ENCODE data around the gene CD300H. TPM values are rescaled to one million over a fixed set of nuclear protein-coding genes. Genes with fewer than 3 reads are reported as not detected.

The CD300H gene
- total RNA-seq (1 to 10 TPM in 1 of 9 donors, under 1 TPM in 2, not detected in 6; 0.60 to 1.5 (median 0.77) TPM), polyA plus RNA-seq (under 1 TPM in 1 of 2 donors, not detected in 1; 0.30 TPM)
- long read RNA-seq, donor 1 = 0 reads
- long read RNA-seq, donor 2 = 0 reads
- long read RNA-seq, donor 3 = 0 reads

GRCh38 chr17:74567397-74567796 is at the start of gene CD300H:
CD300H (minus strand) TSS chr17:74567509.
- ATAC-seq = peak in 3 of 4 donors; percentile 28 to 52 (median 45)

GRCh38 chr17:74616696-74617095 is 49.4 kb upstream of the CD300H start:
- ATAC-seq = no peak
- TF ChIP-seq POLR2A (IDR thresholded peaks at IDR 0.05) = no peak
- TF ChIP-seq, protein P1, sequence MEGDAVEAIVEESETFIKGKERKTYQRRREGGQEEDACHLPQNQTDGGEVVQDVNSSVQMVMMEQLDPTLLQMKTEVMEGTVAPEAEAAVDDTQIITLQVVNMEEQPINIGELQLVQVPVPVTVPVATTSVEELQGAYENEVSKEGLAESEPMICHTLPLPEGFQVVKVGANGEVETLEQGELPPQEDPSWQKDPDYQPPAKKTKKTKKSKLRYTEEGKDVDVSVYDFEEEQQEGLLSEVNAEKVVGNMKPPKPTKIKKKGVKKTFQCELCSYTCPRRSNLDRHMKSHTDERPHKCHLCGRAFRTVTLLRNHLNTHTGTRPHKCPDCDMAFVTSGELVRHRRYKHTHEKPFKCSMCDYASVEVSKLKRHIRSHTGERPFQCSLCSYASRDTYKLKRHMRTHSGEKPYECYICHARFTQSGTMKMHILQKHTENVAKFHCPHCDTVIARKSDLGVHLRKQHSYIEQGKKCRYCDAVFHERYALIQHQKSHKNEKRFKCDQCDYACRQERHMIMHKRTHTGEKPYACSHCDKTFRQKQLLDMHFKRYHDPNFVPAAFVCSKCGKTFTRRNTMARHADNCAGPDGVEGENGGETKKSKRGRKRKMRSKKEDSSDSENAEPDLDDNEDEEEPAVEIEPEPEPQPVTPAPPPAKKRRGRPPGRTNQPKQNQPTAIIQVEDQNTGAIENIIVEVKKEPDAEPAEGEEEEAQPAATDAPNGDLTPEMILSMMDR (IDR thresholded peaks at IDR 0.05) = no peak
- H3K4me1 ChIP-seq = peaks cover 0 to 16% (median 0%) of the 10 kb centered on the region in 12 donors
- no peaks in the 10 kb centered on the region for H3K9me3 ChIP-seq
- no peak overlapping the region for H3K27ac ChIP-seq
- WGBS, 4 donors = 87 to 94% (median 91%) methylated on average over 6 to 7 of the region's 7 CpGs
- DNase-seq = no peak
- intact Hi-C loops (cut with DNase I) = no loop called here
- H3K36me3 ChIP-seq = no peaks in the 10 kb centered on the region
- H3K27me3 ChIP-seq = peaks cover 0 to 24% (median 4%) of the 10 kb centered on the region in 9 donors
- H3K4me3 ChIP-seq = no peak overlapping the region

More at GRCh38 chr17:74567397-74567796, at the start of gene CD300H:
- Histone ChIP-seq H3K4me3 (peak within 1 kb of the TSS in 1 of 12 donors; percentile 21), H3K36me3 (no peaks in the 10 kb centered on the region), H3K9me3 (peaks cover 0 to 4% (median 0%) of the 10 kb centered on the region in 12 donors), H3K4me1 (peaks cover 0 to 32% (median 0%) of the 10 kb centered on the region in 12 donors), H3K27me3 (peaks cover 0 to 16% (median 0%) of the 10 kb centered on the region in 9 donors), H3K27ac (peak within 1 kb of the TSS in 1 of 12 donors; percentile 76)
- intact Hi-C loops (cut with DNase I) = no loop called here
- TF ChIP-seq POLR2A (IDR thresholded peaks at IDR 0.05) = no peak
- TF ChIP-seq, protein P1 (IDR thresholded peaks at IDR 0.05) = no peak
- WGBS, 4 donors = 73 to 89% (median 74%) methylated on average over 1 to 2 of the region's 2 CpGs
- no peak for DNase-seq

GRCh38 chr17:74612046-74612445 is 44.7 kb upstream of the CD300H start:
- DNase-seq (no peak), ATAC-seq (no peak)
- TF ChIP-seq, protein P1 (IDR thresholded peaks at IDR 0.05) = no peak
- TF ChIP-seq POLR2A (IDR thresholded peaks at IDR 0.05) = no peak
- intact Hi-C loops (cut with DNase I) = no loop called here
- peaks cover 0 to 26% (median 4%) of the 10 kb centered on the region in 9 donors for H3K27me3 ChIP-seq
- H3K4me3 ChIP-seq = no peak overlapping the region
- H3K4me1 ChIP-seq = peaks cover 0 to 9% (median 0%) of the 10 kb centered on the region in 12 donors
- no peaks in the 10 kb centered on the region for H3K36me3 ChIP-seq
- no peaks in the 10 kb centered on the region for H3K9me3 ChIP-seq
- no peak overlapping the region for H3K27ac ChIP-seq
- 83 to 86% (median 84%) methylated on average over 6 of the region's 6 CpGs for WGBS, 4 donors

DNA sequence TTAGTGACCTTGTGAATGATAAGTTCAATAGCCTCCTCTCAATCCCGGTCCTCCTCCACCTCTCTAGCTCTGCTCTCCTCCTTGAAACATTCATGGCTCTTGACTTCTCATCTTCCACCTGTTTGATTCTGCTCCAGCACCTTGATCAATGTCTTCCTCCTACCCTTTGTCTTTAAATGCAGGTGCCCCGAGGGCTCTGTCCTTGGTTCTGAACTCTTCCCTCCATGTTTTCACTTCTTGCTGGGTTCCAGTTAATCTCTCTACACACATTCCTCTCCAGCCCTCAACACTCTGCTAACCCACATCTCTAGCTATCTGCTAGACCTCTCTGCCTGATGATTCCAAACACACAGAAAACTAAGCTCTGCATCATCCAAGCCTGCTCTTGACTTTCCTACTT is 42.8 kb upstream of the CD300H start:
- no peak for TF ChIP-seq POLR2A (IDR thresholded peaks at IDR 0.05)
- TF ChIP-seq, protein P1 (IDR thresholded peaks at IDR 0.05) = no peak
- ATAC-seq = no peak
- Histone ChIP-seq H3K36me3 (no peaks in the 10 kb centered on the region), H3K27me3 (peaks cover 0 to 26% (median 4%) of the 10 kb centered on the region in 9 donors), H3K9me3 (no peaks in the 10 kb centered on the region), H3K4me1 (peaks cover 0 to 20% (median 0%) of the 10 kb centered on the region in 12 donors), H3K4me3 (no peak overlapping the region), H3K27ac (no peak overlapping the region)
- intact Hi-C loops (cut with DNase I) = no loop called here
- 25 to 33% (median 27%) methylated on average over 2 of the region's 2 CpGs for WGBS, 4 donors
- no peak for DNase-seq
